Right lobe of liver (tissue), 4 donors: ENCODE results near the gene NAIP.
"Not testable (repeated sequence)": the region's sequence is repeated elsewhere in the genome, so short reads cannot be mapped to it uniquely, and the experiment has no call there.

ENCODE experiments used
- CTCF ChIP-seq, 4 donors: fragments of 200-600 bp in 3 of 4; fragments of 450-650 bp in 1 of 4; IDR thresholded peaks; one replicate each; pipeline versions ENCODE4 v1.5.1 to v1.8.0; 2016 to 2022; ENCODE audit warnings: antibody characterized with exemption in 4 of 4, mild to moderate bottlenecking in 2 of 4
- POLR2A ChIP-seq: fragments of 450-650 bp; IDR thresholded peaks from one replicate; pipeline ENCODE4 v1.6.1; 2017; ENCODE audit warnings: antibody characterized with exemption, mild to moderate bottlenecking
- donor health status: DM: no; HTN: no; CAD: no.
- donor health status: DM: no; HTN: no; CAD: no.
- donor health status: DM: no; HTN: yes; CAD: no.

- not testable (repeated sequence) for TF ChIP-seq CTCF (IDR thresholded peaks at IDR 0.05); POLR2A
Observed at GRCh38 chr5:71020643-71021042, 4.5 kb downstream of the NAIP start.
